Measurements from ENCODE around the gene RMND5B. TPM values are rescaled to one million over a fixed set of nuclear protein-coding genes. Genes with fewer than 3 reads are reported as not detected.

RMND5B gene
- total and polyA plus RNA-seq, 2 of the 13 experiments (the other 11 are each of a cell fraction or from before 2014, with no cell fraction given): 18.6 to 20.4 TPM

- TF ChIP-seq SOX13 (IDR thresholded peaks at IDR 0.05) (no peak), SOX13 (CRISPR knock-in tag; conservative IDR thresholded peaks at IDR 0.05 in 1 of 2, IDR thresholded peaks at IDR 0.05 in 1 of 2) (no peak), TMF1 (CRISPR knock-in tag; IDR thresholded peaks at IDR 0.05; ENCODE audit: low read depth) (no peak), ZNF792 (CRISPR knock-in tag; IDR thresholded peaks at IDR 0.05) (no peak), KDM4B (CRISPR knock-in tag; IDR thresholded peaks at IDR 0.05) (no peak), TEF (CRISPR knock-in tag; IDR thresholded peaks at IDR 0.05) (no peak), ZBTB3 (CRISPR knock-in tag; IDR thresholded peaks at IDR 0.05; ENCODE audit: borderline replicate concordance, low read depth) (no peak), HINFP (CRISPR knock-in tag; IDR thresholded peaks at IDR 0.05; ENCODE audit: low read depth) (no peak), POGK (CRISPR knock-in tag; conservative IDR thresholded peaks at IDR 0.05) (no peak), CC2D1A (CRISPR knock-in tag; IDR thresholded peaks at IDR 0.05) (no peak), ZBTB20 (CRISPR knock-in tag; IDR thresholded peaks at IDR 0.05; ENCODE audit: borderline replicate concordance, low read depth) (no peak), ZMAT3 (CRISPR knock-in tag; conservative IDR thresholded peaks at IDR 0.05) (no peak)
These were observed 56.2 kb downstream of the RMND5B start, which contains the start of gene GMCL2 (continued) for GRCh38 chr5:178187014-178187413.

Data from HepG2 (cell line).